Endothelial cell of umbilical vein (primary cell): ENCODE data around the gene POPDC3. TPM values are rescaled to one million over a fixed set of nuclear protein-coding genes. Genes with fewer than 3 reads are reported as not detected.

Experiments
- BruUV-seq: library from RNA; stranded (reverse); fragments of 400-500 nt; replicated peaks from 2 replicates; lab custom pipeline; 2021; lab: Mats Ljungman, UMichigan
- CTCF ChIA-PET: fragments of 300-600, 350-600 bp; sonication (Branson Sonifier 250); formaldehyde crosslinking; loops from one replicate; lab custom pipeline; 2021; ENCODE audit warnings: antibody characterized with exemption, inconsistent platforms; lab: Charles Lee
- POLR2A ChIA-PET: fragments of 300-600, 350-600 bp; sonication (Branson Sonifier 250); formaldehyde crosslinking; loops from one replicate; lab custom pipeline; 2021; ENCODE audit warnings: antibody characterized with exemption, inconsistent platforms; lab: Charles Lee
- DNase-seq: peaks from one replicate; pipeline ENCODE4 v3.0.0-alpha.2; 2011; ENCODE audit warnings: low read depth, low spot score
- FAIRE-seq: peaks from 2 replicates; lab custom pipeline; 2011; peaks lifted over from hg19 to GRCh38; lab: Jason Lieb, UNC
- H2AFZ ChIP-seq: 2 replicates; pipeline ENCODE4 v1.6.0; 2012; ENCODE audit warnings: low read depth, low read length, control low read depth, inconsistent platforms
- H3K27ac ChIP-seq: 2 replicates; pipeline ENCODE4 v1.5.1; 2011; ENCODE audit warnings: low read depth, mild to moderate bottlenecking, control low read depth, low read length, moderate library complexity; ENCODE audit not compliant: insufficient read depth
- H3K27me3 ChIP-seq, 2 experiments: 2 replicates each; pipeline versions ENCODE4 v1.6.0 to v1.6.1; 2011; ENCODE audit warnings: low read length in 2 of 2, mixed read lengths in 1 of 2; ENCODE audit not compliant: control insufficient read depth in 2 of 2, insufficient read depth in 2 of 2
- H3K36me3 ChIP-seq, 2 experiments: 2 replicates in 1 of 2; 3 replicates in 1 of 2; pipeline ENCODE4 v1.5.1; 2011; ENCODE audit warnings: low read length in 2 of 2, mild to moderate bottlenecking in 1 of 2, moderate library complexity in 1 of 2; ENCODE audit not compliant: control insufficient read depth in 2 of 2, insufficient read depth in 2 of 2; ENCODE audit errors: extremely low read depth in 1 of 2
- H3K4me1 ChIP-seq: 3 replicates; pipeline ENCODE4 v1.5.1; 2011; ENCODE audit warnings: mild to moderate bottlenecking, low read length; ENCODE audit not compliant: control insufficient read depth, insufficient read depth; ENCODE audit errors: extremely low read depth
- H3K4me2 ChIP-seq: 2 replicates; pipeline ENCODE4 v1.6.1; 2011; ENCODE audit warnings: low read length, control low read depth, mixed read lengths; ENCODE audit not compliant: insufficient read depth
- H3K4me3 ChIP-seq, 3 experiments: fragments of 200-600 bp in 1 of 3; sonication (generic), shearing (Covaris generic) in 1 of 3; replicated peaks in 1 of 3; 2 replicates each; pipeline ENCODE4 v1.5.1; 2011 to 2016; ENCODE audit warnings: control low read depth in 3 of 3, low read length in 3 of 3, mild to moderate bottlenecking in 2 of 3, inconsistent platforms in 1 of 3, low read depth in 1 of 3, moderate library complexity in 1 of 3; ENCODE audit not compliant: insufficient read depth in 1 of 3
- H3K79me2 ChIP-seq: 2 replicates; pipeline ENCODE4 v1.6.0; 2012; ENCODE audit warnings: low read length, inconsistent platforms; ENCODE audit not compliant: control insufficient read depth, insufficient read depth
- H3K9ac ChIP-seq: replicated peaks from 2 replicates; pipeline ENCODE3; 2011; ENCODE audit warnings: low read length, control low read depth; ENCODE audit not compliant: insufficient read depth; ENCODE audit errors: extremely low read depth
- H3K9me1 ChIP-seq: replicated peaks from 3 replicates; pipeline ENCODE4 v1.6.0; 2011; ENCODE audit warnings: mild to moderate bottlenecking, low read length; ENCODE audit not compliant: control insufficient read depth, insufficient read depth; ENCODE audit errors: extremely low read depth
- H3K9me3 ChIP-seq: replicated peaks from 2 replicates; pipeline ENCODE4 v1.5.1; 2012; ENCODE audit warnings: low read length, inconsistent platforms; ENCODE audit not compliant: control insufficient read depth, insufficient read depth
- H4K20me1 ChIP-seq: replicated peaks from 2 replicates; pipeline ENCODE3; 2011; ENCODE audit warnings: mild to moderate bottlenecking, low read length; ENCODE audit not compliant: control insufficient read depth, insufficient read depth; ENCODE audit errors: extremely low read depth
- CTCF ChIP-seq, 2 donors: IDR thresholded peaks; 1 replicate in 1 of 2; 2 replicates in 1 of 2; pipeline ENCODE4 v1.5.1; 2011; ENCODE audit warnings: low read length in 2 of 2, mild to moderate bottlenecking in 2 of 2, moderate library complexity in 2 of 2, control low read depth in 1 of 2, inconsistent platforms in 1 of 2, low read depth in 1 of 2; ENCODE audit not compliant: insufficient read depth in 1 of 2; ENCODE audit errors: extremely low read depth in 1 of 2
- EZH2 ChIP-seq: IDR thresholded peaks from 2 replicates; pipeline ENCODE4 v1.6.1; 2012; ENCODE audit warnings: borderline replicate concordance, low read depth, mild to moderate bottlenecking, moderate library complexity, low read length, inconsistent platforms; ENCODE audit not compliant: severe bottlenecking
- FOS ChIP-seq: IDR thresholded peaks from 2 replicates; pipeline ENCODE4 v1.6.1; 2011; ENCODE audit warnings: mild to moderate bottlenecking, low read length, moderate library complexity, borderline replicate concordance; ENCODE audit not compliant: insufficient read depth
- GATA2 ChIP-seq: IDR thresholded peaks from 2 replicates; pipeline ENCODE4 v1.7.0; 2011; ENCODE audit warnings: low read depth, mild to moderate bottlenecking, moderate library complexity, mixed read lengths, low read length; ENCODE audit not compliant: insufficient read length, insufficient read depth
- JUN ChIP-seq: IDR thresholded peaks from 2 replicates; pipeline ENCODE4 v1.6.1; 2011; ENCODE audit warnings: borderline replicate concordance, low read depth; ENCODE audit not compliant: insufficient read length, insufficient read depth
- MAX ChIP-seq: IDR thresholded peaks from 2 replicates; pipeline ENCODE4 v1.6.1; 2011; ENCODE audit not compliant: insufficient read depth, insufficient read length
- MYC ChIP-seq: IDR thresholded peaks from one replicate; pipeline ENCODE4 v1.6.1; 2011; ENCODE audit warnings: mild to moderate bottlenecking, low read depth, low read length
- POLR2A ChIP-seq: IDR thresholded peaks from 2 replicates; pipeline ENCODE4 v1.6.1; 2012; ENCODE audit warnings: low read depth, mild to moderate bottlenecking, control low read depth, low read length
- POLR2AphosphoS5 ChIP-seq: IDR thresholded peaks from 2 replicates; pipeline ENCODE4 v1.6.1; 2012; ENCODE audit warnings: low read depth, mild to moderate bottlenecking, control low read depth, low read length, moderate library complexity; ENCODE audit not compliant: insufficient read depth
- dilution Hi-C: fragments of 300-500 bp; cut with MboI; formaldehyde crosslinking; loops from one replicate; pipeline ENCODE4 v1.15.0; 2019; ENCODE audit warnings: low sequenced_read_pairs; ENCODE audit not compliant: extremely low pct_ligation_motif_present
- intact Hi-C: fragments of 100-400 bp; cut with micrococcal nuclease; formaldehyde crosslinking; loops from one replicate; pipeline ENCODE4 v1.10.0; 2022
- polyA plus RNA-seq, 4 experiments: library from polyadenylated mRNA; depleted of rRNA in 3 of 4; stranded (reverse) in 3 of 4; unstranded in 1 of 4; fragments of >200 nt; gene quantifications; 2 replicates each; pipeline versions ENCODE4 v1.2.1 to v1.2.3, GENCODE V29; 2011 to 2012; ENCODE audit warnings: missing spikeins in 1 of 4
- total RNA-seq: library from RNA; stranded (reverse); gene quantifications from 2 replicates; pipeline ENCODE4 v1.2.3, GENCODE V29; 2021

The POPDC3 gene
- total and polyA plus RNA-seq, 2 donors (not counting 3 experiments of a cell fraction or from before 2014, with no cell fraction given): 1.6 to 1.7 TPM

GRCh38 chr6:105186576-105186975 is 6.8 kb upstream of the POPDC3 start:
- H3K36me3 ChIP-seq: no peaks in the 10 kb centered on the region
- H4K20me1 ChIP-seq: no peaks in the 10 kb centered on the region
- FAIRE-seq: no peak
- no TSS peak for BruUV-seq
- TF ChIP-seq MYC: no peak
- TF ChIP-seq CTCF (IDR thresholded peaks at IDR 0.05; ENCODE audit: extremely low read depth in 1 of 2, insufficient read depth in 1 of 2, low read depth in 1 of 2, low read length in 2 of 2): no peak
- no peak for TF ChIP-seq FOS
- no peak for TF ChIP-seq JUN
- TF ChIP-seq POLR2AphosphoS5: no peak
- TF ChIP-seq POLR2A: no peak
- no peak for TF ChIP-seq MAX
- TF ChIP-seq EZH2: no peak
- TF ChIP-seq GATA2: no peak
- H3K4me2 ChIP-seq: no peak overlapping the region
- H3K27ac ChIP-seq: no peak overlapping the region
- H3K4me1 ChIP-seq: peaks cover 38% of the 10 kb centered on the region
- ChIA-PET CTCF (no interaction called here), POLR2A (no interaction called here)
- H3K9me1 ChIP-seq: no peaks in the 10 kb centered on the region
- H2AFZ ChIP-seq: no peak overlapping the region
- no peak for DNase-seq
- no peak overlapping the region for H3K9ac ChIP-seq
- H3K27me3 ChIP-seq: no peaks in the 10 kb centered on the region
- no peaks in the 10 kb centered on the region for H3K79me2 ChIP-seq
- dilution Hi-C loops: no loop called here
- no peak overlapping the region for H3K4me3 ChIP-seq
- no peaks in the 10 kb centered on the region for H3K9me3 ChIP-seq
- intact Hi-C loops: no loop called here
